Esophagus muscularis mucosa (tissue), 3 donors: ENCODE data around the gene THSD4.

ENCODE experiments used
- POLR2A ChIP-seq: fragments of 450-650 bp; IDR thresholded peaks from one replicate; pipeline ENCODE4 v1.6.1; 2017; ENCODE audit warnings: antibody characterized with exemption, moderate library complexity, mild to moderate bottlenecking, low read depth
- POLR2AphosphoS5 ChIP-seq, 2 donors: sonication (generic); formaldehyde crosslinking; IDR thresholded peaks; one replicate each; pipeline ENCODE4 v1.6.1; 2017; ENCODE audit warnings: antibody characterized with exemption in 2 of 2
- TF ChIP-seq, protein P1 (sequence below), 3 experiments: fragments of 200-600 bp in 2 of 3; fragments of 450-650 bp in 1 of 3; sonication (generic) in 2 of 3; IDR thresholded peaks; one replicate each; pipeline ENCODE4 v1.5.1; 2017 to 2019; ENCODE audit warnings: antibody characterized with exemption in 3 of 3, mild to moderate bottlenecking in 2 of 3, moderate library complexity in 1 of 3

DNA sequence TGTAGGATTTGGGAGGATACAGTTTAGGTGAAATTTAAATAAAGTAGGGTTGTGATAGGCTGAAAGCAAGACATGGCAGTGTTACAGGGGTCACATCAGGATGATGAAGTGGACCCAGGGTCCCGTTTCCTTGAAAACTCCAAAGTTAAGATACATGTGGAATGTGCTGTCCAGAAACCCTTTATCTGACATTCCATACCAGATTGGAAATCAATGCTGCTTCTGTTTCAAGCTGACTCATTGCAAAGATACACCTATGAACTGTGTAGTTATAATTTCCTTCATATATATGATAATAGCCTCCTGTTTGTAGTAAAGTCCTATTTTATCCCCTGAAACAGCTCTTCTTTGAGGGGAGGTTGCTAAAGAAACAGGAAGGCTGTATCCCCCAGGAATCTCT lies 624.1 kb downstream of the THSD4 start:
- TF ChIP-seq, protein P1, sequence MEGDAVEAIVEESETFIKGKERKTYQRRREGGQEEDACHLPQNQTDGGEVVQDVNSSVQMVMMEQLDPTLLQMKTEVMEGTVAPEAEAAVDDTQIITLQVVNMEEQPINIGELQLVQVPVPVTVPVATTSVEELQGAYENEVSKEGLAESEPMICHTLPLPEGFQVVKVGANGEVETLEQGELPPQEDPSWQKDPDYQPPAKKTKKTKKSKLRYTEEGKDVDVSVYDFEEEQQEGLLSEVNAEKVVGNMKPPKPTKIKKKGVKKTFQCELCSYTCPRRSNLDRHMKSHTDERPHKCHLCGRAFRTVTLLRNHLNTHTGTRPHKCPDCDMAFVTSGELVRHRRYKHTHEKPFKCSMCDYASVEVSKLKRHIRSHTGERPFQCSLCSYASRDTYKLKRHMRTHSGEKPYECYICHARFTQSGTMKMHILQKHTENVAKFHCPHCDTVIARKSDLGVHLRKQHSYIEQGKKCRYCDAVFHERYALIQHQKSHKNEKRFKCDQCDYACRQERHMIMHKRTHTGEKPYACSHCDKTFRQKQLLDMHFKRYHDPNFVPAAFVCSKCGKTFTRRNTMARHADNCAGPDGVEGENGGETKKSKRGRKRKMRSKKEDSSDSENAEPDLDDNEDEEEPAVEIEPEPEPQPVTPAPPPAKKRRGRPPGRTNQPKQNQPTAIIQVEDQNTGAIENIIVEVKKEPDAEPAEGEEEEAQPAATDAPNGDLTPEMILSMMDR (IDR thresholded peaks at IDR 0.05), result no peak
- TF ChIP-seq POLR2AphosphoS5 (IDR thresholded peaks at IDR 0.05) (no peak), POLR2A (no peak)
